Superior temporal gyrus (tissue), 1 donor: ENCODE results near the gene LRRC8E.
A peak's percentile ranks its signal among the peaks of the same experiment; 100 is the strongest.

ENCODE experiments used
- DNase-seq: peaks from one replicate; pipeline ENCODE4 v3.0.0-alpha.2; 2016; ENCODE audit errors: extremely low spot score

Gene LRRC8E

DNA sequence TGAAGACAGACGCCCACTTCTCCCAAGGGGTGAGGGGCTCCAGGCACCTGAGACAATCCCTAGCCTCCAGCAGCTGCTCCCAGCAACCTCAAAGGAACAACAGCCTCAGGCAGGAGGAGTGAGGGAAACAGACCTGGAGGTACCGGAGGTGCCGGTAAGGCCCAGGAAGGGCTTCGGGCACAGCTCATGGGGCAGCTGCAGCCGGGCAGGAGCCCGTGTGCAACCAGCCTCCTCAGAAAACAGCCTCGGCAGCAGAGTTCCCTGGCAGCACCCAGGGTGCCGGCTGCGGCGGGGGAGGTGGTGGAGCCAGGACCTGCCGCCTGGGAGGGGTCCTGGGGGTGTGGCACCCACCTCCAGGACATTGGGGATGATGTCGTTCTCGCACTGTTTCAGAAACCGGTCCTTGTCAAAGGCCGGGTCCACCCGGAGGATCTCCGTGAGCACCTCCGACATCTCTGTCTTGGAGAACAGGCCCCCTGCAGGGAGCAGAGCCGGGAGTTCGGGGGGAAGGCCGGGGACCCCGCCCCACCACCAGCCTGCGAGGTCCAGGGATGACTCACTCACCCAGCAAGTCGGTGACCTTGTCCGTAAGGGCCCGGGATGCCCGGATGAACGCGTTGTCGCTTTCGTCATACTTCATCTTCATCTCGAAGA lies 44.1 kb downstream of the LRRC8E start:
- DNase-seq: no peak

DNA sequence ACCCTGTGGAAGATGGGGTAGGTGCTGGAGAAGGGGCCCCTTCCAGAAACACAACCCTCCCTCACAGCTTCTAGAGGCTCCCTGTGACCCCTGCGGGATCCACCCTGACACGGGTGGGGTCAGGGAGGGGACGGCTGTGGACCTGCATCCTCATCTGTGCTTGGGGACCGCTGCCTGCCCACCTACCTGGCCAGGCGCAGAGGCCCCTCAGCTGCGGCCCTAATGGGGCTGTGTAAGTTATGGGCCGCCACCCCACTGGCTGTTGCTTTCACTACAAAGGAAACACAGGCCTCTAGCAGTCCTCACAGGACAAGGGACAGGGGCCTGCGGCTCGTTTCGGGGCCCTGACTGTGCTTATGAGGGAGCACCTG lies 44.6 kb downstream of the LRRC8E start:
- no peak for DNase-seq

DNA sequence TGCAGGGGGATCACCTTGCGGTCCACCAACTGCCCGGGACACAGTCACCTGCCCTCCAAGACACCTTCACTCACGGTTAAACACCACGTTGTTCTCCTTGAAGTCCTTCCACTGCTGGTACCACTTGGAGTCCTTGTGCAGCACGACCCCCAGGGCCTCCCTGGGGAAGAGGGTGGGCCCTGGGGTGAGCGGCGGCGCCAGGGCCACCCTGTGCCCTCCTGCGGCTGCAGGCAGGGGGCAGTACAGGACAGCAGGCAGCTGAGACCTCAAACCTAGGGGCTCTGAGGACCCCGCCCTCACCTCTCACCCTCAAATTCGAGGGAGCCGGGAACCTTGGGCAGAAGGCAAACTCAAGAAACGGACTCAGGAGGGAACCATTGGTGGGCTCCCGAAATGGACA lies 45.1 kb downstream of the LRRC8E start:
- no peak for DNase-seq

DNA sequence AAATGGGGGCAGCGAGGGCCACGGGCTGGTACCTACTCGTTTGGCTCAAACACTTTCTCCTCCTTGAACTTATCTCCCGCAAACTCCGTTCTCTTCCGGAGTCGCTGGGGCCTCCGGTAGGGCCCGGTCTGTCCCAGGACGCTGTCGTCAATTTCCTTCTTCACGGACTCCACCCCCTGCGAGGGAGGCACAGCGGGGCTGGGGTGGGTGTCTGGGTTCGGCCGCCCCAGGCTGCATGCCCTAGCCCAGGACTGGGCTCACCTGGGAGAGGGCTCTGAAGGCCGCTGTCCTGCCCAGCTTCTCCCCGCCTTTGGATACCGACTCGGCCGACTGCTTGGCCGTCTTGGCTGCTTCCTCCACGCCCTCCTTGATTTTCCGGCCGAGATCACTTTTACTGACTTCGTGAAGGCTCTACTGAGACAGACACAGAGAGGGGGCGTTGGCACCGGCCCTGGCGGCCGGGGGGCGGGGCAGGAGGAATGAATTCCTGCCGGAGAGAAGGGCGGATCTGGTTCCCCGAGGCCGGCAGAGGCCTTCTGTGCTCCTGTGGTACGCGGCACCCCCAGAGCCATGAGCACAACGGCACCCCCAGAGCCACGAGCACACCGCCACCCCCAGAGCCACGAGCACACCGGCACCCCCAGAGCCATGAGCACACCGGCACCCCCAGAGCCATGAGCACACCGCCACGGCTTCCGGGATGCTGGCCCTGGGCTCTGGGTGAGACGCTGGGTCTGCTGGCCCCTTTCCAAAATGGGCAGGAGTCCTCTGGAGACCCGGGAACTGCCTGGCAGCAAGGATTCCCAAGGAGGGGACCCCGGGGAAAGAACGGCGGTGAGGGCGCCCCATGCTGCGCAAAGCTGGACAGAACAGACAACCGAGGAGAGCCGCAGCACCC lies 45.8 kb downstream of the LRRC8E start:
- no peak for DNase-seq

DNA sequence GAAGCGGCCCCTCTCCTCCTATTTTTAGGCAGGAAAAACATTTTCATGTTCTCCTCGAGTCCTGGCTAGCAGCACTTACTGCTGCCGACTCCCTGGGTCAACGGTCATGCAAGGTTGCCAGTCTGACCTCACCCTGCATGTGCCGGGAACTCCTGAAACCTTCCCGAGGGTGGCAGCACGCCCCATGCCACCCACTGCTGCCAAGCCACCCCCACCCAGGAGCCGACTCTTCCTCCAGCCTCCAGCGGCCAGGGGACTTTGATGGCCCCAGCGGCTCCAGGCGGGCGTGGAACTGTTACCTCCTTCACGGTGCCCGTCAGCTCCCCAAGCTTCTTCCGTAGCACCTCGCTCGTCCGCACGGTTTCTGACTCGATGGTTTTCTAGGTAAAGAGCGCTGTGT lies 46.5 kb downstream of the LRRC8E start:
- no peak for DNase-seq

GRCh38 chr19:7940841-7941240 lies 52.5 kb downstream of the LRRC8E start:
- DNase-seq: no peak

GRCh38 chr19:7941895-7942596 lies 53.7 kb downstream of the LRRC8E start:
- no peak for DNase-seq

DNA sequence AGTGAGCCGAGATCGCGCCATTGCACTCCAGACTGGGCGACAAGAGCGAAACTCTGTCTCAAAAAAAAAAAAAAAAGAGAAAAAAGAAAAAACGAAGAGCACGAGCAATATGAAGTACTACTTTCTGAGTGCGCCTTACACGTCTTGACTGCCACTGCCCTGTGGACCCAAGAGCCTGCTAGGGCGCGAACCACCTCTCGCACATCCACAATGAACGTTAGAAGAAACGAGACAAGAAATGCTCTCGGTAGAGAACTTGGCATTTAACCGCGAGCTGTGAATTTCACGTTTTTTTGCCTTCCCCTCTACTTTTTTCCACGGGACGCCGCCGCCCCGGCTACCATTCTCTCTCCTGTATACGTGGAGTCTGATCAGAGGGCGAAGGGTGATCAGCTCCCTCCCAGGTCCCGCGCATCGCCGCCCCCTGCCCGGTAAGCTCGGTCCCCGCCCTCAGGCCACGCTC lies 54.7 kb downstream of the LRRC8E start:
- DNase-seq: no peak

DNA sequence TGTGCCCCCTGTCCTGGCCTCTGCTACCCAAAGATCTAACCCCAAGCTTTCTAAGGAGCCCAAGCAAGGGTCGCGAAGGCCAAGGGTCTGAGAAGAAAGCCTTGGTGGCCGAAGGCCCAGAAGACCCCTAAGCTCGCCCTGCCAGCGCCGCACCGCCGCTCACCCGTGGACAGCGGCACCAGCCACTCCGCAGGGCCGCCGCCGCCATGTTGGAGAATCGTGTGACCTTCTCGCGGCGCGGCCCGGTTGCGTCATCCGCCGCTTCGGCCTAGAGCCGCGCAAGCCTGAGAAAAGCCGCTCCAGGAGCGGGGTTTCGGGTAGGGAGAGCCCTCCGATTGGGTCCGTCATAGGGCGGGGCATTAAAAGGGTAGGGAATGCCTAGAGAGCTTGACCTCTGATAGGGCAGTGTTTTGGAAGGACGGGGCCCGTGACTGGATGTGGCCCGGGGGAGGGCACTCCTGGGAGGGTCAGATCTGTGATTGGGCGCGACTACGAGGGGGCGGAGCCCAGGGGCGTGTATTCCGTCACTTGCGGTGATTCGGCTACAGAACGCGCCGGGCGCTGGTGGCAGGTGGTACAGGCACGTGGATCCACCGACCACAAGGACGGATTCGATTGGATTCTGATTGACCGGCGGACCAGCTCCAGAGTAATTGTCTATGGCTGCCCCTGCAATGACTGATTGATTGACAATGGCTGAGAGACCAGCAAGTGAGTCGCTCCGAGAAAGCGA lies 55.3 kb downstream of the LRRC8E start, which contains the start of gene TIMM44:
Gene TIMM44, minus strand, starts transcription at position 223 of the 733 bp plus-strand sequence. Its CDS starts 15 bp downstream, at position 208.
- DNase-seq: peak; percentile 100

DNA sequence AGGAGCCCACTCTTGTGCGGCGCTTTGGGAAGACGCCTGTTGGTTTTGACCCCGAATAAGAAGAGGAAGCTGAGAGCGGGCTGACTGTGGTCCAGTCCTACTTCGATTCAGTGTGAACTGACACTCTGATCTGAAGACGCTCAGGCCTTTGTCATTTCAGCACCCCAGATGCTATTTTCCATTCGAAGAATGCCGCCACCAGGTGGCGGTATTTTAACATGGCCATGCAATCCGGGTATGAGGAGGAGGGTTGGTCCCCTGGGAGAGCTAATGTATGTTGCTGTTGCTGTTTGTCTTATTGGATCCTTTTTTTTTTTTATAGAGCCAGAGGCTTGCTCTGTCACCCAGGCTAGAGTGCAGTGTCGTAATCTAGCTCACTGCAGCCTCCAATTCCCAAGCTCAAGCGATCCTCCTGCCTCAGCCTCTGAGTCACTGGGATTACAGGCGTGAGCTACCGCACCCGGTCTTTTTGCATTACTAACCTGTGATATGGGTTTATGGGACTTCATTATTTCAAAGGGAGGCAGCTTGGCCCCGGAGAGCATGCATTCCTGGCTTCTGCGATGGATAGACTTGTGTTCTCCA lies 56.0 kb downstream of the LRRC8E start:
- peak; percentile 97 for DNase-seq

DNA sequence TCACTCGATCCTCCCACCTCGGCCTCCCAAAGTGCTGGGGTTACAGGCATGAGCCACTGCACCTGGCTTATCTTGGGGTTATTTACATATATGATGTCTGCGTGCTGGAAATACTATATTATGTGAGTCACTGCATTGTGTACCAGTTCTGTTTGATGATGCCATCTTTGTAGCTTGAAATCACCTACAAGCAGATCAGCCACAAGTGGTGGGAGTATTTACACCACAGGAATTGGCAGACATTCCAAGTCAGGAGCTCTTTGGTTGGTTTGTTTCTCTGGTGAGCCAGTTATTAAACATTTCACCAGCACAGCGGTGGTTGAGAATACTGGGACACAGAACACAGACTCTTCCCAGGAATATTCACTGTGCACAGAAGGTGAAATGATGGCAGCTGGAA lies 59.6 kb downstream of the LRRC8E start:
- DNase-seq: no peak
